Measurements from ENCODE around the gene ZNF184.

Gene ZNF184

DNA sequence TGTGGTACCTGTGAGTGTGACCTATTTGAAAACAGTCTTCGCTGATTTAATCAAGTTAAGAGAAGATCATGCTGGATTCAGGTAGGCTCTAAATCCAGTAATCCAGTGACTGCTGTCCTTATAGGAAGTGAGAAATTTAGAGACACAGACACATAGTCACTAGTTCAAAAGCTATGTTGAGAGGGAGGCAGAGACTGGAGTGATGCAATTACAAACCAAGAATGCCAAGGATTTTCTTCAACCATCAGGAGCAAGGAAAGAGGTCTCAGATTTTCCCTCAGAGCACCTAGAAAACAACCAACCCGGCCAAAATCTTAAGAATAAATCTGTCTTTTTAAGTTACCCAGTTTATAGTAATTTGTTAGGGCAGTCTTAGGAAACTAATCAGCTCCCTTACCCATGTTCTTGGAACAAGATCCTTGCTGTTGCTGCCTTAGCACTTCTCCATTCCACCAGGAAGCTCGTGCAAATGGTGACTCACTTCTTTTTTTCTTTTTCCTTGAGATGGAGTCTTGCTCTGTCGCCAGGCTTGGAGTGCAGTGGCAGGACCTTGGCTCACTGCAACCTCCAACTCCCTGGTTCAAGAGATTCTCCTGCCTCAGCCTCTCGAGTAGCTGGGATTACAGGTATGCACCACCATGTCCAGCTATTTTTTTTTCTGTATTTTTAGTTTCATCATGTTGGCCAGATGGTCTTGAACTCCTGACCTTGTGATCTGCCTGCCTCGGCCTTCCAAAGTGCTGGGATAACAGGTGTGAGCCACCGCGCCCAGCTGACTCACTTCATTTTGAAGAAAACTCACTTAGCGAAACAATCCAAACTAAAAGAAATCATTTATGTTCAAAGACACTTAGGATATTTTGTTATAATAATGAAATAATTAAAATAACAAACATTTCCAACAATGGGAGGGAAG lies 34.4 kb upstream of the ZNF184 start:
- TF ChIP-seq, protein P1, sequence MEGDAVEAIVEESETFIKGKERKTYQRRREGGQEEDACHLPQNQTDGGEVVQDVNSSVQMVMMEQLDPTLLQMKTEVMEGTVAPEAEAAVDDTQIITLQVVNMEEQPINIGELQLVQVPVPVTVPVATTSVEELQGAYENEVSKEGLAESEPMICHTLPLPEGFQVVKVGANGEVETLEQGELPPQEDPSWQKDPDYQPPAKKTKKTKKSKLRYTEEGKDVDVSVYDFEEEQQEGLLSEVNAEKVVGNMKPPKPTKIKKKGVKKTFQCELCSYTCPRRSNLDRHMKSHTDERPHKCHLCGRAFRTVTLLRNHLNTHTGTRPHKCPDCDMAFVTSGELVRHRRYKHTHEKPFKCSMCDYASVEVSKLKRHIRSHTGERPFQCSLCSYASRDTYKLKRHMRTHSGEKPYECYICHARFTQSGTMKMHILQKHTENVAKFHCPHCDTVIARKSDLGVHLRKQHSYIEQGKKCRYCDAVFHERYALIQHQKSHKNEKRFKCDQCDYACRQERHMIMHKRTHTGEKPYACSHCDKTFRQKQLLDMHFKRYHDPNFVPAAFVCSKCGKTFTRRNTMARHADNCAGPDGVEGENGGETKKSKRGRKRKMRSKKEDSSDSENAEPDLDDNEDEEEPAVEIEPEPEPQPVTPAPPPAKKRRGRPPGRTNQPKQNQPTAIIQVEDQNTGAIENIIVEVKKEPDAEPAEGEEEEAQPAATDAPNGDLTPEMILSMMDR (conservative IDR thresholded peaks at IDR 0.05; ENCODE audit: low read depth, low read length) = no peak
- no peak overlapping the region for H3K4me3 ChIP-seq (ENCODE audit: low read depth, low read length)
- no peak for DNase-seq (ENCODE audit: low read depth)

DNA sequence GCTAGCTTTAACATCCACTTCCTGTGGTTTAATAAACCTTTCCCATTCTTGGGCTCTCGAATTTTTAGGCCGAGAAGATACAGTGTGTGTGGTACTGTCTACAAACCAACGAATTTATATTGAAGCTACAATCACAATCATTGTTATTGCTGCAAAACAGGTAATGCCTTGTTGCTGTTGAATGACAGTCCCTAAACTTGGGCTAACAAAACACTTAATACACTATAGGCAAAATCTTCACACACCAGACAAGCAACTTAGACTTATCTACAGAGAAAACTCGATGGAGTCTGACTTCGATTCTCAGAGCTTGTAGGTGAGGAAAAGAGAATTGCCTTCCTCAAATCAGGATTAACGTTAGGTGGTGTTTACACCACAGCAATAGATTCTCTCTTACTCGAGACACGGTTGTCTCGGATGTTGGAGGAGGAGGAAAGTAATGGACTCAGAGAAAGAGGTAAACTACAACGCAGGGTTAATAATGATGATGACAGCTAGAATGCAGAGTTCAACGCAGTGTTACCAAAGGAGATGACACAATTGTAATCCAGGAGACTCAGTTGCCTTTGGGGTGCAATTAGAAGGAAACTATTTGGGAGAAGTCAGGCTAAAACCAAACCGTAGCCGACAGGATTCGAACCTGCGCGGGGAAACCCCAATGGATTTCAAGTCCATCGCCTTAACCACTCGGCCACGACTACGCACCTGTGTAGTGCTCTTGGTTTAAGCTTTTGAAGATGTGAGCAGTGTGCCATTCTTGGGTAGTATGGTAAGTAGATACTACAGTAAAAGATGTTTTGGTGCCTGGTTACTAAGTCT lies 32.5 kb upstream of the ZNF184 start:
- DNase-seq (ENCODE audit: low read depth) = peak; percentile 59
- TF ChIP-seq, protein P1 (conservative IDR thresholded peaks at IDR 0.05; ENCODE audit: low read depth, low read length) = no peak
- no peak overlapping the region for H3K4me3 ChIP-seq (ENCODE audit: low read depth, low read length)

DNA sequence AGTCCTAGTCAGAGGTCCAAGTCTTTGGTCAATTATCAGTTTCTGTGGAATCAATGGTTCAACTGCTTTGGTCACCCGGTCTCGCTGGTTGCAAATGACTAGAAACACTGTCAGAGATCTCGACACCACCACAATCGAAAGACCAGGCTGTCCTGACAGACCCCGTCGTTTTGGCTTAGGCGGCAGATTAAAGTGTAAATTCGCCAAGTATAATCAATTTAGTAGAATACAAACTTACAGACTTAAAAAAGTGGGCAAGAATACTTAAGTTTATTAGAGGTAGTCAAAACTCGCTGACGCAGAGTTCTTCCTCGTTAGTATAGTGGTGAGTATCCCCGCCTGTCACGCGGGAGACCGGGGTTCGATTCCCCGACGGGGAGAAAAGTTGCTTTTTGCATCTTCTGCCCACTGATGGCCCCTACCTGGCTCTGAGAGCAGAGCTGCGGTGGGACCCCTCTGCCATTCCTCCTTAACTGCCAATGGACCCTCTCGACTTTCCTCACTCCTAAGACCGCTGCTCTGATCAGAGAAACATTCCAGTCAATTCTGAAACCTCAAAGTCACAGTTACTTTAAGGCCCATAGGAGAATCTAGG lies 30.6 kb upstream of the ZNF184 start:
- TF ChIP-seq, protein P1 (conservative IDR thresholded peaks at IDR 0.05; ENCODE audit: low read depth, low read length) = no peak
- DNase-seq (ENCODE audit: low read depth) = peak; percentile 84
- peak overlapping the region; percentile 54 for H3K4me3 ChIP-seq (ENCODE audit: low read depth, low read length)

DNA sequence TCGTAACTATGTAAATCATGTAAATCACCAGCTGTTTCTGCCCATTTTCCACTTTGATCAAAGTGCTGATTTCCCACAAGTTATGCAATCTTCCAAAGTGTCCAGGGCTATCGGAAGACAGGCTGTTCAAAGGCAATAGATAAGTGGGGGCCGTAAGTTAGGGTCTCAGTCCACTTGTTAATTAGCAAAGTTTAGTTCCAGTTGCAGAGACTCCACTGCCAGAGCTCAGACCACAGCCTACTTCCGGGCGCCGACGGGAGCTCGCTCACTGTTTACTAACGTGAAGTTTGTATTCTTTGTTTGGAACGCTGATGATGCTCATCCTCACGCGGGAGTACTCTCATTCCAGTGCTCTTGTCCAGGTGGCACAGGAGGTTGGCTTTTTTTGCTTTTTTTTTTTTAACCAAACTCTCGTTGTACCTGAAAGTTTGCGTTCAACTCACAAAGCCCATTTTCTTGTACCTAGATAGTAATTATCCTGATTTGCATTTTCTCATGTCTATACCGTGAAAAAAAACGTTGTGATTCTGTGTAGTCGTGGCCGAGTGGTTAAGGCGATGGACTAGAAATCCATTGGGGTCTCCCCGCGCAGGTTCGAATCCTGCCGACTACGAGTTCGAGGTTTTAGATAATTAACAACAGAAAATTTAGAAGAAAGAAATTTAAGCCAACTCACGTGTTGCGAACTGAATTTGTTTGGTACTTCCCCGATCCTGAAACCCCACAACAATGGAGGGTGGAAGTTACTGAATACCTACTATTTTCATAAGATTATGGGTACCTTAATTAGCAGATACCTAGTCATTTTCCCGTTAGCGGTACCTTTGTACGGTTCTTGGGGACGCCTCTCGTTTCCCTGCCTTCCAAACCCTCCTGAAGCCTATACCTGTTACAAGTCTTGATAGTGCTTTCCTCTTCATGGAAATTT lies 29.9 kb upstream of the ZNF184 start:
- peak; percentile 75 for DNase-seq (ENCODE audit: low read depth)
- peak overlapping the region; percentile 54 for H3K4me3 ChIP-seq (ENCODE audit: low read depth, low read length)
- TF ChIP-seq, protein P1 (conservative IDR thresholded peaks at IDR 0.05; ENCODE audit: low read depth, low read length) = no peak

DNA sequence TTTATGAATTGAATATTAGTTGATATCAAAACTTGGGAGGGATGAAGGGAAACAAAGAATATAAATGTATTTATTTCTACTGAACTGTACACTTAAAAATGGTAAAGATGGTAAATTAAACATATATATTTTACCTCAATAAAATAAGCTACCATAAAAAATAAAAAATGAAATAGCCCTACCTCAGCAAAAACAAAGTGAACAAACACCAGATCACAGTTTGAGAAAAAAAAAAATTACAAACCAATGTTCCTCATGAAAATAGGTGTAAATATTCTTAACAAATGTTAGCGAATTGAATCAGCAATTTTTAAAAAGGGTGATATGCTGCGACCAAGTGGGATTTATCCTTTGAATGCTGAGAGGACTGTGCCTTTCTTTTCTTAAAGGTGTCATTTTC lies 28.3 kb upstream of the ZNF184 start:
- no peak overlapping the region for H3K4me3 ChIP-seq (ENCODE audit: low read depth, low read length)
- TF ChIP-seq, protein P1 (conservative IDR thresholded peaks at IDR 0.05; ENCODE audit: low read depth, low read length) = no peak
- DNase-seq (ENCODE audit: low read depth) = no peak

DNA sequence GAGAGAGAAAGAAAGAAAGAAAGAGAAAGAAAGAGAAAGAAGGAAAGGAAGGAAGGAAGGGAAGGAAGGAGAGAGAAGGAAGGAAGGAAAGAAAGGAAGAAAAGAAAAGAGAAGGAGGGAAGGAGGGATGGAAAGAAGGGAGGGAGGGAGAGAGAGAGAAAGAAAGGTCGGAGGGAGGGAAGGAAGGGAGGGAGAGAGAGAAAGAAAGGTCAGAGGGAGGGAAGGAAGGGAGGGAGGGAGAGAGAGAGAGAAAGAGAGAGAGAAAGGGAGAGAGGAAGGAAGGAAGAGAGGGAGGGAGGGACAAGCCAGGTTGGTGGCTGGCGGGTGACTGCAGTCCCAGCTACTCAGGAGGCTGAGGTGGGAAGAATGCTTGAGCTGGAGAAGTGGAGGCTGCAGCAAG lies 27.3 kb upstream of the ZNF184 start:
- TF ChIP-seq, protein P1 (conservative IDR thresholded peaks at IDR 0.05; ENCODE audit: low read depth, low read length) = no peak
- DNase-seq (ENCODE audit: low read depth) = no peak
- no peak overlapping the region for H3K4me3 ChIP-seq (ENCODE audit: low read depth, low read length)

Data from choroid plexus epithelial cell (primary cell).